HEK293T (cell line): Measurements from ENCODE around the gene DDX20.

ENCODE experiments used
- BHLHE40 ChIP-seq: fragments of 450-650 bp; IDR thresholded peaks from 2 replicates; pipeline ENCODE4 v1.6.1; 2016; ENCODE audit warnings: mild to moderate bottlenecking, moderate library complexity, borderline replicate concordance
- ELF4 ChIP-seq: fragments of 450-650 bp; IDR thresholded peaks from 2 replicates; pipeline ENCODE4 v1.6.1; 2017; ENCODE audit warnings: antibody characterized with exemption
- FOXK2 ChIP-seq: fragments of 450-650 bp; IDR thresholded peaks from 2 replicates; pipeline ENCODE4 v1.6.1; 2016; ENCODE audit warnings: mild to moderate bottlenecking
- FOXM1 ChIP-seq: fragments of 450-650 bp; IDR thresholded peaks from 2 replicates; pipeline ENCODE4 v1.6.1; 2017; ENCODE audit warnings: mild to moderate bottlenecking, borderline replicate concordance
- PKNOX1 ChIP-seq: fragments of 450-650 bp; IDR thresholded peaks from 2 replicates; pipeline ENCODE4 v1.6.1; 2016
- SUZ12 ChIP-seq: fragments of 450-650 bp; IDR thresholded peaks from 2 replicates; pipeline ENCODE4 v1.6.1; 2016; ENCODE audit warnings: mild to moderate bottlenecking
- TARDBP ChIP-seq: fragments of 450-650 bp; IDR thresholded peaks from 2 replicates; pipeline ENCODE4 v1.6.1; 2016
- ZNF384 ChIP-seq: fragments of 450-650 bp; IDR thresholded peaks from 2 replicates; pipeline ENCODE4 v1.6.1; 2016

- no peak for TF ChIP-seq FOXM1
- no peak for TF ChIP-seq SUZ12
- no peak for TF ChIP-seq FOXK2
- peak; percentile 45; the same call in 1 of the 2 replicates for TF ChIP-seq PKNOX1
- TF ChIP-seq TARDBP: no peak
- no peak for TF ChIP-seq ELF4
- TF ChIP-seq ZNF384: no peak
- no peak for TF ChIP-seq BHLHE40
Measured at GRCh38 chr1:111739925-111740765, 15.6 kb upstream of the DDX20 start.
